HG02678 (cell line): ENCODE measurements around the gene MARCHF10.

Experiments used
- ATAC-seq: cut with Tn5 transposase; IDR thresholded peaks from one replicate; pipeline ENCODE4 v1.9.1; 2021; ENCODE audit warnings: mild to moderate bottlenecking, moderate library complexity; ENCODE audit not compliant: unreplicated experiment

Gene MARCHF10

GRCh38 chr17:62822080-62822904 is 14.2 kb upstream of the MARCHF10 start:
- no peak for ATAC-seq

DNA sequence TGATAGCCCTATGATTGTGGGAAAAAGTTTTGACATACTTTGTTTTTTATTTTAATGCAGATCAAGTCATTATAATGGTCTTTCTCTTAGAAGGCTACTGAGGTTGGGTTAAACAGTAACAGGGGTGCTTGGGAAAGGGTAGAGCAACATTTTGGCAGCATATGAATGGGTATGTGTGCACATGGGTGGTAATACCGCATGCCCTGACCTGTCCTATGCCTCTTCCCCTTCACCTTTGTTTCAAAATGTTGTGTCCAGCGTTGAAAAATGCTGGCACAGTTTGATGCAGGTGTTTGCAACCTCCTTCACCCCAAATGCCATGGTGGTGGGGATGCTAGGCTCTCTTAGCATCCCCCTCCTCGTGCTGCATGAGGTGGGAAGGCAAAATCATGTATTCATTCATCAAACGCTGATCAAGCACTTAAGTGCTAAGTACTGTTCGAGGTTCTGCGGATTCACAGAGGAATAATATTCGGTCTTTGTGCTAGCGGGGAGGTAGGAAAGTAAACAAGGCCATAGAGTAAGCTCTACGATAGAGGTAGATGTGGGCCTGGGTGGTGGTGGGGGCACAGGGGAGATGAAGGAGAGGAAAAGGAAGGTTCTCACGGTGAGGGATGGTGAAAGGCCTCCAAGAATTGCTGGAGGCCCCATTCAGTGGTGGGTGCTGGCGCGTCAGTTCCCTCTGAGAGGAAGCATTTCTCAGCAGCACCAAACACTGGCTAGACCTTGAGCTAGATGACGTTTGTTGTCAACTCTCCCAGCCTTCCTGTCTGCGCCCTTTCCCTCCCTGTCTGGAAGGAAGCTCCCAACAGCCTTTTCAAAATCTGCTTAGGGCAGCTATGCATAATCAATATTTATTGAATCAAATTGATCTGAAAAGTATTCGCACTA is 13.3 kb upstream of the MARCHF10 start:
- ATAC-seq = no peak

- no peak for ATAC-seq
These were observed 11.6 kb upstream of the MARCHF10 start for GRCh38 chr17:62819511-62820221.

GRCh38 chr17:62818526-62818925 is 10.4 kb upstream of the MARCHF10 start:
- no peak for ATAC-seq

- no peak for ATAC-seq
These were observed 8.2 kb upstream of the MARCHF10 start for GRCh38 chr17:62816282-62816839.

DNA sequence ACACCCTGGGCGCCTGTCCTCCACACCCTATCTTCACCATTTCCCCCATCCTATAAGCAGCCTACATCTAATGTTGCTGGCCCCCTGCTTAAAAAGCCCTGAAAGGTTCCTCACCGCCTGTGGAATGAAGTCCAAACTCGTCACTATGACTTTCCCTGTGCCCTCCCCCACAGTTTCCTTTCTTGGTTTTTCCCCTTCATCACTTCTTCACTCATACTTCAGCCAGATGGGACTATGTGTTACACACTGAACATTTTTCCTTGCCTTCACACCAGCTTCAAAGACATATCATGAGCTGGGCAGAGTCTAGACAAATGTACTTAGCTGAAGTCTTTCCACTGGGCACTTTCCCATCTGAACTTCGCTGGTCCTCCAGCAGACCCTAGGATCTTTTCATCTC is 1.5 kb upstream of the MARCHF10 start:
- ATAC-seq = no peak

- no peak for ATAC-seq
These were observed 459 bp upstream of the MARCHF10 start for GRCh38 chr17:62808576-62808970.

GRCh38 chr17:62805234-62805633 is 2.9 kb downstream of the MARCHF10 start:
- no peak for ATAC-seq

DNA sequence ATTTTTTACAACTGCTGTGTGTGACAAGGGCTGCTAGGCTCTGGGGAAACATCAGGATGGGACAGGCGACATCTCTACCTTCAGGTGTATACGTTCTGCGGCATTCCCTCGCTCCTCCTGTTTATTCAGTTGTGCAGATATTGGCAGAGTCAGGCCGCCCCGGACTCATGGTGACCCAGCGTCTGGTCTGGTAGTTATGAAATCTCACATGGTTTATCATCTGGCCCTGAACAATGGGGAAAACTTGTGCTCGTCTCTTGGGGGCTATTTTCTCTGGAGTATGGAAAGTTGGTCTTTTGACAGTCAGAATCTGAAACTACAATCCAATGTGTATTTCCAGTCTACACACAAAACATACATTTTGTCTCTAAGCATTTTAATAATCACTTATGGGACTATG is 3.3 kb downstream of the MARCHF10 start:
- ATAC-seq = no peak

DNA sequence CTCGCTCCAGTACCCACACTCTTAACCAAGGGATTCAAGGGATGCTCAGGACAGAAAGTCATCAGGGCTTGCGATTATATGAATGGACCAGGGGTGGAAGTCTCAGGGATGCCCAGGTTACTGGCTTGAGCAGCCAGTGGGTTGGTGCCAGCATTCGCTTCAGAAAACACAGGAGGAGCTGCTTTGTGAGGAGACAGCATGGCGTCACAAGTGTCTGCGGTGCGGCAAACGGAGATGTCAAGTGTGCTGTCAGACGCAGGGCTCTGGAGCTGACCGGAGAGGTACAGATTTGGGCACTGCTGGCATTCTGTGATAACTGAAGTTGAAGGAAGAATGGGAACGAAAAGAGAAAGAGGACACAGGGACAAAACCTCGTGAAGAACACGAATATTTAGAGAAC is 4.1 kb downstream of the MARCHF10 start:
- ATAC-seq = no peak

DNA sequence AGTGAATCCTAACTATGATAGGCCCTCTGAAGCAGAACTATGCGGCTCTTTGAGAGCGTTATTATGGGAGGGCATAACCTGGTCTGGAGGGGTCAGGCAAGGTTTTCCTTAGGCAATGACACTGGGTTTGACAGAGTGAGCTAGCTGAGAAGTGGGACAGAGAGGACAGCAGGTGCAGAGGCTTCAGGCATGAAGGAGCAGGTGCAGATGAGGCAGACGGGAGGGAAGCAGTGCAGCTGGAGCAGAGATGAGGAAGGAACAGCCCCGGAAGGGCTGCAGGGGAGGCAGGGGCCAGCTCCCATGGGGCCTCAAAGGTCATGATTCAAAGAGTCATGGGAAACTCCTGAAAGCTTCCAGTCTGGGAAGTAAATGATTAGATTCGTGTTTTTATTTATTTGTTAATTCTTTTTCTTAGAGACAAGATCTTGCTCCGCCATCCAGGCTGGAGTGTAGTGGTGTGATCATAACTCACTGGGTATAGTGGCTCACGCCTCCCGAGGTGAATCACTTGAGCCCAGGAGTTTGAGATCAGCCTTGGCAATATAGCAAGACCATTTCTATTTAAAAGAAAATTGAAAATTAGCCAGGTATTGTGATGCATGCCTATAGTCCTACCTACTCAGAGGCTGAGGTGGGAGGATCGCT is 5.4 kb downstream of the MARCHF10 start:
- no peak for ATAC-seq

DNA sequence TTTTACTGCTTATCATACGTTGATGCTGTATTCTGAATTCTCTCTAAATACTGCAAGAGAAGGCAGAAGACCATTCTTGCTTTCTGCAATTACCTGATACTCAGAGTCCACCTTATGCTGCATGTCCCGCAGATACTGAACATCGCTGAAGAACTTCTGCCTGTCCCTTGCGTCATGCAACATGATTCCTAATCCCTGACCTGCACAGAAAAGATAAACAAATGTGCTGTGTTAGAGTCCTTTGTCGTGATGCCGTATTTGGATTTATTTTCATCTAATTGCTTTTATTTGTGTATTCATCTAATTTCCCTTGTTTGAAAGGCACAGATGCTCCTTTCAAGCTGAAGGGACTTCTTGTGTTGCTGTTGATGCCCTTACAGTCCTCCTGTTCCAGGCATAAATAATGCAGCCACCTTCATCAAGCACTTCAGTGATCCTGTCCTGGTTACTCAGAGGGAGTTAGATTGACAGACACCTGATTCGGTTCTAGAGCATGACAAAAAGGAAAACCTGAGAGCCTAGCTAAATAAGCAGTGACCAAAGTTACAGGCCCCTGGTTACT is 6.5 kb downstream of the MARCHF10 start:
- no peak for ATAC-seq

GRCh38 chr17:62800585-62800984 is 7.5 kb downstream of the MARCHF10 start:
- ATAC-seq = no peak

- ATAC-seq = no peak
These were observed 10.2 kb downstream of the MARCHF10 start for GRCh38 chr17:62797959-62798358.

DNA sequence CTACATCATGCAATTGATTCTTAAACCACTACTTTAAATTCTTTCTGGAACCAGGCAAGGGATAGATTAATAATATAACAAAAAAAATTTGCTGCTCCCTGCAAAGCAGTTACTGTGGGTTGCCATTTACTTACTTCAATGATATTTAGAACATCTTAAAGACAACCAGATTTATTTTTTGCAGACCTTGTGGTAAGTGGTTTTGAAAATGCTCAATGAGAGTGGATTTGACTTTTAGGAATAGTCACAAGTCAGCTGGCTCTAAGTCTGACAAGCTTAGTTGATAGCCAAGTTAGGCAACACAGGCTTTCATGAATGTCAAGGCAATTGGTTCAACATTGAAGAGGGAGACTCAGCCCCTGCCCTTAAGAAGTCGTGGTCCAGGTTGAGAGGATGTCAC is 11.8 kb downstream of the MARCHF10 start:
- no peak for ATAC-seq

GRCh38 chr17:62794666-62794971 is 13.5 kb downstream of the MARCHF10 start:
- no peak for ATAC-seq

DNA sequence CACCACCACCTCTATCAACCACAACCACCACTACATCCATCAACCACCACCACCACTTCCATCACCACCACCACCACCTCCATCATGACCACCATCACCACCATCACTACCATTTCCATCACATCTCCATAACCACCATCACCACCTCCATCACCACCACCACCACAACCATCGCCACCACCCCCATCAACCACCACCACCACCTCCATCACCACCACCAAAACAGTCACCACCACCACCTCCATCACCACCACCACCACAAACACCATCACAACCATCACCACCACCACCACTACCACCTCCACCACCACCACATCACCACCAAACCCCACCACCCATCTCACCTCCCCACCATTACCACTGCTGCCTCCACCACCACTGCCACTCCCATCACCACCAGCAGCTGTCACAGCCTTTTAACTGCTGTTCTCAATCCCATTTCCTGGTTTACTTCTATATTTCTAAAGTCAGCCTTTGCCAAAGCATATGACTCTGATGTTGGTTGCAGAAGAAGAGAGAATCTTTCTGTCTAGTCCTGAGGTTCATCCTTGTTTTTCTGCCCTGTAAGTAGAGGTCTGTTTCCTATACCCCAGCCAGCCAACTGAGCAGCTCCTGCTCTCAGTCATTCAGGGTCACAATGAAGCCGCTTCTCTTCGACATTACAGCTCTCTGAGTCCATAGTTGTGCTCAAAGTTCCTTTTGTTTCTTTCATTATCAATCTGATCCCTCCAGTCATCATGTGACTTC is 14.0 kb downstream of the MARCHF10 start:
- no peak for ATAC-seq

DNA sequence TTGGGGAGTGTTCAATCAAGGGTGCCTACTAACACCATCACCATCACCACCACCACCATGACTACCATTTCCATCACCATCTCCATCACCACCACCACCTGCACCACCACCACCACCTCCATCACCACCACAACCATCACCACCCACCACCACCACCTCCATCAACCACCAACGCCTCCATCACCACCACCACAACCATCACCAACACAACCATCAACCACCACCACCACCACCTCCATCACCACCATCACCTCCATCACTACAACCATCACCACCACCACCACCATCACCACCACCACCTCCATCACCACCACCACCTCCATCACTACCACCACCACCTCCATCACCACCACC is 15.7 kb downstream of the MARCHF10 start:
- ATAC-seq = no peak

DNA sequence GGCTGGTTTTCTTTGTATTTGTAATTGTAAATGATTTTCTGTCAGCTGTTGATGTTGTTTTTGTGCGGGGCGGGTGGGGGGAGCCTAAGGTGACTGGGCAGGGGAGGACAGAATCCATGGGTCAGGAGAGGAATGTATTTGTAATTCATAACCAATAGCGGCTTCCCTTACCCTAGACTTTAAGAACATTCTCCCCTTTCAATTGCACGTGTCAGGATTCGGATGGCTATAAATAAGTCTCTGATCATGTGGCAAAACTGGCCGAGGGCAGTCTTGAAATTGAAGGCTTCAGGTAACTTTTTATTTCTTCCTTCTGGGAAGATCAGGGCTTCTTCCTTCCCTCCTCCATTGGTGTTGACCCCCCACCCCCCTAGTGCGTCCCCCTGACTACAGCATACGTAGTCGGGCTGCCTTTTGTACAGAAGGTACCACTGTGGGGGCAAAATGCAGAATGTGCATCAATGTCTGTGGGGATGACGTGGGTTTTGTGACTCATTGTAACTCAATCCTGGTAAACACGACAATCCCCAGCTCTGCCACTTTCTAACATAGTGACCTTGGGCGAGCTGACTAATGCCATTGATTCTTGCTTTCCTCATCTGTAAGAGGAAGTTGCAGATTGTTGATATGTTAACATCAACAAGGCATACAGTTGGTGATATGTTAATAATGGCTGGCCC is 16.2 kb downstream of the MARCHF10 start:
- no peak for ATAC-seq
